GM10266 (cell line): ENCODE results near the gene DRG2.

ENCODE experiments used
- DNase-seq: peaks from one replicate; pipeline ENCODE4 v3.0.0; 2012; ENCODE audit errors: extremely low spot score
- CTCF ChIP-seq: IDR thresholded peaks from 2 replicates; pipeline ENCODE4 v1.5.1; 2012; ENCODE audit warnings: mild to moderate bottlenecking, low read depth; ENCODE audit not compliant: control insufficient read depth, insufficient read depth; ENCODE audit errors: missing control alignments

The DRG2 gene

DNA sequence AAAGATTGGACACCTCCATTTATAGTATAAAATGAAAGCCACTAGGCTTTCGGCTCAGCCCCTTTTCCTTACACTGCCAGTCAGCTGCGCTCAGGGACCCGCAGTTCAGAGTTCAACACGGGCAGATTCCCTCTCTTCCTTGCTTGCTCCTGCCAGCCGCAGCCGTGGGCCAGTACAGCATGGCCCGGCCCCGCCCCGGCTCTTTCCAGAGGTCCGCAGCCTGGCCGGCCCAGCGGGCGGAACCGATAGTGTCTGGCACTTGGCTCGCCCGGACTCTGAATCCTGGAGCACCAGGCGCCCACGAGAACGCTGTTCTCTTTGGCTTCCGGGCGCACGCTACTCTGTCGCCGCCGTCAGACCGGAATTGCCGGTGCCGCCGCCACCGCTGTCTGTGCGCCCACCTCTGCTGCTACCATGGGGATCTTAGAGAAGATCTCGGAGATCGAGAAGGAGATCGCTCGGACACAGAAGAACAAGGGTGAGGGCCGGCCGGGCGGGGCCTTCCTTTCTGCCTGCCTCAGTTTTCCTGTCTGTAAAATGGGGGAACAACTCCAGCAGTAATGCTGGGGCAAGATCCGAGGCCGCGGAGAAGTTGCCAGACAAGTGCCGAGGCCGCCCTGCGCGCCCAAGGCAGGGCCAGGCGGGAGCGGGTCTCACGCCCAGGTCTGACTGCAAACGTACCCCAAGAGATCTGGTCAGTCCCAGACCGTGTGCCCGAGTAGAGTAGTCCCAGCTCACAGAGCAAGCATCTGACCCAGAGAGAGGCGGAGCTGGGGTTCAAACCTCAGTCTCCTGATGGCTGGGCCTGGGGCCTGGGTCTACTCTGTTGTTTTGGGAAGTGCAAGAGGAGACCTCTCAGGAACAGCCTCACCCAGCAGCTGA is at the start of gene DRG2:
TSS of gene DRG2 (plus strand) at position 339 of the 882 bp plus-strand sequence. CDS start at position 415, 76 bp downstream.
- TF ChIP-seq CTCF: no peak
- DNase-seq: peak; percentile 86

DNA sequence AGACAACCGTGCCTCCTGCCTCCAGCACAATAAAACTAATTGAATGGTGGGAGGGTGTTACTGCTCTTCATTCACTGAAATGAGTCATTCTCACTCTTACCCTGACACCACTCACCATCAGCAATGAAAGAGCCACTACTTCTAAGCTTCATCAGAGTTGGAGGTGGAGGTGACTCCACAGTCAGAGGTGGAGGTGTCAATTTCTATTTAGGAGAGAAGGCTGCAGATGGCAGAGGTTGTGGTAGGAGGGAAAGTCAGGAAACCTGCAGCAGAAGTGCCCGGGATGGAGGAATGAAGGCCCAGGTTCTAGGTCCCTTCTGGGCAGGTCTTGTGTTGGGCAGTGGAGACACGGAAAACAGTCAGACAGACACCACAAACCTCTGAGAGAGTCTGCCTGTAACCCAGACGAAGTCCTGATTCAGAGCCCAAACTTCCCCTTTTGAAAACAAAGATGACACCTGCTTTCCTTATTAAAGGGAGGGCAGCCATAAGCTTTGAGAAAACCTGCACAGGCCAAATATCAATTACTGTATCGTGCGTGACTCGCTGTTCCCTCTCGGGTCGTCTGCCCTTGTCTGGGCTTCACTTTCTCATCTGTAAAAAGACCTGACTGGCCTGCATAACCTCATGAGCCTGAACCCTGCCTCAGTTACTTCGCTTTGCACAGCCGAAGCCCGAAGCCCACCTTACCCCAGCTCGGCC is 49.4 kb upstream of the DRG2 start:
- no peak for TF ChIP-seq CTCF
- DNase-seq: peak; percentile 36

DNA sequence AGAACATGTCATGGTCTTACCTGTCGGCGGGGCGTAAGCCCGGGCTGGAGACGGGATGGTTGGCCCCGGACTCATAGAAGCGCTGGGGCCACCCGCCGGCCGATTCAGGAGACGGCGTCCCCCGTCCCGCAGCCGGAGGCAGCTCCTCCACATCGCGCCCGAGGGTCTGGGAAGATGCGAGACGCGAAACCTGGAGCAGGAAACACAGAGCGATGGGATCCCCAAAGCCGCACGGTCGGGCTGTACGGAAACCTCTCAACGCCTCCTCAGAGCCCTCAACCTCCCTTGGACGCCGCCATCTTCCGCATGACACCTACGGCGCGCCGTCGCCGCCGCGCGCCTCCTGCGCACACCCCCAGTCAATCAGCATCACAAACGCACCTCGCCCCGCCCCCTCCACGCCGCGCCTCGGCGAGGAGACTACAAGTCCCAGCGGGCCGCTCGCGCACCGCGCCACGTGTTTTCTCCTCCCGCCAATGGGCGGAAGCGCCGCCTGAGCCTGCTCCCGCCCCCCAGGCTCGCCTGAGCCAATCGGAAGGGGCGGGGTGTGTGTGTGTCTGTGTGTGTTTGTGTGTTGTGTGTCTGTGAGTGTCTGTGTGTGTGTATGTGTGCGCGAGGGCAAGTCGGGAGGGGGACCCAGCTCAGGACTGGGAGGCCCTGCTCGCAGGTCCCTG is 48.8 kb upstream of the DRG2 start, which contains the start of the genes ATPAF2 and GID4:
TSS of gene ATPAF2 (minus strand) at position 308 of the 674 bp plus-strand sequence. CDS start at position 153, 155 bp downstream.
TSS of gene GID4 (plus strand) at position 548 of the 674 bp plus-strand sequence. CDS start at position 605, 57 bp downstream.
- peak; percentile 98 for DNase-seq
- TF ChIP-seq CTCF: no peak

DNA sequence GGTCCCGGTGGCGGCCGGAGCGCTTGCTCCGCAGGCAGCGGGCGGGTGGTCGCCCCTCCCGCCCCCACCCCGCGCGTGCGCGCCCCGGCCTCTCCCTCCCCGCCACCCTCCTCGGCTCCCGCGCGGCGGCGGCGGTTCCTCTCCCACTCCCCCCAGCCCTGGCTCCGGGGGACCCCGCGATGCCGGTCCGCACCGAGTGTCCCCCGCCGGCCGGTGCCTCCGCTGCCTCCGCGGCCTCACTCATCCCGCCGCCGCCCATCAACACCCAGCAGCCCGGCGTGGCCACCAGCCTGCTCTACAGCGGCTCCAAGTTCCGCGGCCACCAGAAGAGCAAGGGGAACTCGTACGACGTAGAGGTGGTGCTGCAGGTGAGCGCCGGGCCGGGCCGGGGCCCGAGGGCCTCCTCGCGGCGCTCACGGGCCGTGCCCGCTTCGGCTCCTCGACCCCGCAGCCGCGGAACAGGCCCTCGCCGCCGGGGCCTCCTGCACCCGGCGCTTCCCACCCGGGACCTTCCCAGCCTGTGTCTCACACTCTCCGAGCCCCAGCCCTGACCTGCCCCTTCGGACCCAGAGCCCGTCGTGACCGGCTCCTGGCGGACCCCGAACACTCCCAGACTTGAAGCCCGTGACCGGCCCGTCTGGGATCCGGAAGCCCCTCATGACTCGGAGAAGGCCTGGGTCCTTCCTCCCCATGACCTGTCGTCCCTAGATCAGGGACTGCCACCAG is 48.0 kb upstream of the DRG2 start:
- TF ChIP-seq CTCF: no peak
- DNase-seq: peak; percentile 73

GRCh38 chr17:18040261-18040858 is 47.4 kb upstream of the DRG2 start:
- TF ChIP-seq CTCF: no peak
- no peak for DNase-seq

DNA sequence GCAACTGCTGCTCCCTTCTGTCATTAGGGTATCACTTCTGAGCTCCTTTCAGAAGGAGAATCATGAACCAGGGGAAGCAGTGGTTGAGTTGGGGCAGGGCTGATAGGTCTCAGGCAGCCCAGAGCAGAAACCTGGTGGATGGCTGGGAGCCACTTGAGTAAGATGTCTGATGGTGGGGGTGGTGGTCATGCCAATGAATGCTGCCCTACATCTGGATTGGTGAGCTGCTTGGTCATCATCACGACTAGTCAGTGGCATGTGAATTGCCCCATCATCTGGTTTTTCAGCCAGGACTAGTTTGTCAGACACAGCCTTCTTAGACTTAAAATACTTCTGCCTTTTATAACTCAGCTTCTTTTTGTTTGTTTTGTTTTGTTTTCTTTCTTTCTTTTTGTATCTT is 46.0 kb upstream of the DRG2 start:
- no peak for DNase-seq

More for the DNA sequence above, 46.0 kb upstream of the DRG2 start:
- no peak for TF ChIP-seq CTCF
